ENCODE results near the gene SMG6. TPM values are rescaled to one million over a fixed set of nuclear protein-coding genes. Genes with fewer than 3 reads are reported as not detected.

Gene SMG6
- total and polyA plus RNA-seq, 2 of the 8 experiments (the other 6 are each of a cell fraction or from before 2014, with no cell fraction given) = 18.5 to 25.2 TPM

DNA sequence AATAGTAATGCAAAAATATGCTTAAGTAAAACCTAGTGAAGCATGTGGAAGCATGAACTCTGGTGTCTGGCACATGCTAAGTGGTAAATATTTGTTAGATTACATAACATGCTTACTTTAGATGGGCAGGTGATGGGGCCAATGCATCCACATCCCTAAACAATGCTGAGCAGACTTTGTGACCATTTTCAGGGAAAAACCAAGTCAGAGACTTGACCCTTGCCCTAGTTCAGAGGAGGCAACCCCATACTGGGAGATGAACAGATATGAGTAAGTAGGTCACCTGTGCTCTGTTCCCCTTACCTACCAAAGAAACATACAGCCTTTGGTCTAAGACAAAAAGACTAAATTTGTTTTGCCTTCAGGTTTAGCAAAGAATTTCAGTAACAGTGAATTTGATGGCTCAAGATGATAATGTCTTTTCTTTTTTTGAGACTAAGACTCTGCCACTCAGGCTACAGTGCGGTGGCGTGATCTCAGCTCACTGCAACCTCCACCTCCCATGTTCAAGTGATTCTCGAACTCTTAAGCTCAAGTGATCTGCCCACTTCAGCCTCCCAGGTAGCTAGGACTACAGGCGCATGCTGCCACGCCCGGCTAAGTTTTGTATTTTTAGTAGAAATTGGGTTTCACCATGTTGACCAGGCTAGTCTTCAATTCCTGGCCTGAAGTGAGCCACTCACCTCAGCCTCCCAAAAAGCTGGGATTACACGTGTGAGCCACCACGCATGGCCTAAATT, 157.3 kb downstream of the SMG6 start:
- ChIA-PET POLR2A (ENCODE audit: partially characterized antibody) (no interaction called here), CTCF (ENCODE audit: partially characterized antibody) (interaction anchor here (0.9 to 2.1 kb wide), 8 partner anchors 8 to 141 kb away, joined by 3 to 6 read pairs (median 4); no protein-coding TSS in a partner anchor)
- Histone ChIP-seq H3K79me1 (ENCODE audit: low read depth, low read length) (no peaks in the 10 kb centered on the region), H2BK12ac (ENCODE audit: low read depth, low read length) (no peak overlapping the region), H3K27me3 (replicated peaks in 1 of 4; ENCODE audit: control insufficient read depth in 3 of 4, extremely low read depth in 1 of 4, insufficient read depth in 3 of 4, low read length in 3 of 4) (no peaks in the 10 kb centered on the region), H3K14ac (ENCODE audit: insufficient read length) (no peak overlapping the region), H2BK15ac (ENCODE audit: low read length) (no peak overlapping the region), H3K23ac (ENCODE audit: insufficient read length) (no peak overlapping the region), H3K9ac (replicated peaks in 1 of 4; ENCODE audit: extremely low read depth in 1 of 4, low read depth in 3 of 4, low read length in 3 of 4) (no peak overlapping the region), H3K9me3 (ENCODE audit: insufficient read depth in 2 of 2, low read depth in 1 of 2, low read length in 1 of 2) (no peaks in the 10 kb centered on the region), H3K79me2 (ENCODE audit: control insufficient read depth in 1 of 2, insufficient read depth in 2 of 2, low read length in 2 of 2) (no peaks in the 10 kb centered on the region), H3K23me2 (ENCODE audit: low read depth, low read length) (no peaks in the 10 kb centered on the region), H3K4me3 (ENCODE audit: extremely low read depth in 1 of 4, insufficient read depth in 2 of 4, low read depth in 3 of 4, low read length in 4 of 4) (no peak overlapping the region), H4K8ac (ENCODE audit: extremely low read depth, insufficient read depth, low read length) (no peak overlapping the region), H2AK5ac (ENCODE audit: low read depth, low read length) (no peak overlapping the region), H2BK5ac (ENCODE audit: low read depth, low read length) (no peak overlapping the region), H2AFZ (ENCODE audit: low read length) (no peak overlapping the region), H2BK120ac (replicated peaks; ENCODE audit: low read depth, low read length) (no peak overlapping the region), H4K5ac (ENCODE audit: insufficient read length, low read depth, low read length) (no peak overlapping the region), H3K36me3 (ENCODE audit: control insufficient read depth in 2 of 4, insufficient read depth in 4 of 4, low read length in 3 of 4) (no peaks in the 10 kb centered on the region), H3K18ac (ENCODE audit: extremely low read depth, low read length) (no peak overlapping the region), H3K4ac (replicated peaks; ENCODE audit: insufficient read length, low read depth, low read length) (no peak overlapping the region), H4K20me1 (replicated peaks in 1 of 2; ENCODE audit: control insufficient read depth in 1 of 2, insufficient read depth in 2 of 2, low read length in 2 of 2) (peaks cover 0 to 1% of the 10 kb centered on the region in 2 experiments), H3K27ac (ENCODE audit: low read depth, low read length) (no peak overlapping the region), H2BK20ac (ENCODE audit: low read length) (no peak overlapping the region), H3K4me1 (replicated peaks in 1 of 4; ENCODE audit: control insufficient read depth in 3 of 4, insufficient read depth in 4 of 4, low read length in 3 of 4) (peaks cover 0 to 2% (median 0%) of the 10 kb centered on the region in 4 experiments; a peak in 1 of 7 replicates), H3K4me2 (ENCODE audit: insufficient read depth in 1 of 2, low read depth in 2 of 2, low read length in 2 of 2) (no peak overlapping the region), H4K91ac (replicated peaks; ENCODE audit: insufficient read length, low read length) (no peak overlapping the region), H3K56ac (replicated peaks; ENCODE audit: insufficient read length, low read depth, low read length) (no peak overlapping the region)
- FAIRE-seq (no peak), DNase-seq (ENCODE audit: low read depth in 1 of 2, low spot score in 2 of 2) (no peak)
- WGBS, 2 experiments (ENCODE audit: extremely low coverage in 1 of 2, insufficient coverage in 1 of 2, insufficient read length in 1 of 2, insufficient replicate concordance in 2 of 2, low coverage in 1 of 2, low lambda C conversion rate in 2 of 2, missing lambda C conversion rate in 1 of 2) = 98% methylated on average over 8 of the region's 8 CpGs; no CpG with 5 or more reads in 1 of the 2 experiments
- TF ChIP-seq JUND (IDR thresholded peaks at IDR 0.05; ENCODE audit: low read length) (no peak), GABPA (IDR thresholded peaks at IDR 0.05; ENCODE audit: borderline replicate concordance, insufficient read depth, low read length) (no peak), KDM4A (IDR thresholded peaks at IDR 0.05; ENCODE audit: low read depth, low read length, severe bottlenecking) (no peak), RAD21 (IDR thresholded peaks at IDR 0.05 in 1 of 2, conservative IDR thresholded peaks at IDR 0.05 in 1 of 2; ENCODE audit: low read depth in 2 of 2, low read length in 2 of 2) (no peak), SP1 (IDR thresholded peaks at IDR 0.05; ENCODE audit: low read depth, low read length) (no peak), RFX5 (IDR thresholded peaks at IDR 0.05; ENCODE audit: borderline replicate concordance, low read depth, low read length) (no peak), NANOG (IDR thresholded peaks at IDR 0.05; ENCODE audit: insufficient read depth, low read depth, low read length, poor library complexity, severe bottlenecking) (no peak)
